Myocyte (in vitro differentiated cells): ENCODE measurements around the gene TNRC18. TPM values are rescaled to one million over a fixed set of nuclear protein-coding genes. Genes with fewer than 3 reads are reported as not detected.
"Not testable (repeated sequence)": the region's sequence is repeated elsewhere in the genome, so short reads cannot be mapped to it uniquely, and the experiment has no call there.

Source experiments
- DNase-seq: peaks from one replicate; pipeline ENCODE4 v3.0.0-alpha.2; 2012; ENCODE audit warnings: low read depth
- total RNA-seq: library from RNA; depleted of rRNA; stranded (reverse); fragments of >200 nt; gene quantifications from 2 replicates; pipeline ENCODE4 v1.2.3, GENCODE V29; 2014

Gene TNRC18
- total RNA-seq, 1 donor from 2014 or later = 32.3 TPM

GRCh38 chr7:5276611-5277010 is 147.0 kb downstream of the TNRC18 start:
- DNase-seq = no peak

DNA sequence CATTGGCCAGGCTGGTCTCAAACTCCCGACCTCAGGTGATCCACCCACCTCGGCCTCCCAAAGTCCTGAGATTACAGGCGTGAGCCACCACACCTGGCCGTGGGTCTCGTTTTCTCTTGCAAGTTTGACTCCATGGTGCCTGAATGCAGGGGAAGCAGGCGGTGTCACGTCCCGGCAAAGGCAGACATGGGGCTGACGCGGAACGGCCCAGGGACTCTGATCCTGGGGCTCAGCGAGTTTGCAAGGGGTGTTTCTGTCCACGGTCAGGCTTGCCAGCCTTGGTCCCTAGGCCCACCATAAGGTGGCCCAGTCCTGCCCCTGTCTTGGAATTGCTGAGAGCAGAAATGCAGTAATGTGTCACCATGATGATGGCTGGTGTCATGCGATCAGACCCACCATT is 147.5 kb downstream of the TNRC18 start:
- DNase-seq = not testable (repeated sequence)

- DNase-seq = not testable (repeated sequence)
These were observed 148.1 kb downstream of the TNRC18 start for GRCh38 chr7:5275510-5275909.

DNA sequence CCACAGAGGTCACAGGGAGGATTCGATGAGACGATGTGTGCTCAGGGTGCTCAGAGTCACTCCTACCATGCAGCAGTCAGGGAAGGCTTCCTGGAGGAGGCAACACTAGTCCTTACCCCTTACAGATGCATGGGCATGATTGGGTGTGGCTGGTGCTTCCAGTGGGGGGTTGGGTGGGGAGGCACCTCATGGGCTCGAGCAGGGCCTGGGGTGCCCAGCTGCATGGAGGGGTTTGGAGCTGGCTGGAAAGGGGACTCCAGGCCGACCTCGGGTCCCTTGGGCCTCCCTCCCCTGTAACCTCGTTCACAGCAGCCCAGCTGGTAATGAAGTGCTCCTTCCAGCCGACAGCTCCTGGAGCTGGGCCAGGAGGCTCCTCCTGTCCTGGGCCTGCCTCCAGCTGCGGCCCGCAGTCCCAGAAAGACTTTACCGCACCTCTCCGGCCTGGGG is 148.6 kb downstream of the TNRC18 start:
- not testable (repeated sequence) for DNase-seq

- DNase-seq = no peak
These were observed 149.2 kb downstream of the TNRC18 start for GRCh38 chr7:5274441-5274840.

DNA sequence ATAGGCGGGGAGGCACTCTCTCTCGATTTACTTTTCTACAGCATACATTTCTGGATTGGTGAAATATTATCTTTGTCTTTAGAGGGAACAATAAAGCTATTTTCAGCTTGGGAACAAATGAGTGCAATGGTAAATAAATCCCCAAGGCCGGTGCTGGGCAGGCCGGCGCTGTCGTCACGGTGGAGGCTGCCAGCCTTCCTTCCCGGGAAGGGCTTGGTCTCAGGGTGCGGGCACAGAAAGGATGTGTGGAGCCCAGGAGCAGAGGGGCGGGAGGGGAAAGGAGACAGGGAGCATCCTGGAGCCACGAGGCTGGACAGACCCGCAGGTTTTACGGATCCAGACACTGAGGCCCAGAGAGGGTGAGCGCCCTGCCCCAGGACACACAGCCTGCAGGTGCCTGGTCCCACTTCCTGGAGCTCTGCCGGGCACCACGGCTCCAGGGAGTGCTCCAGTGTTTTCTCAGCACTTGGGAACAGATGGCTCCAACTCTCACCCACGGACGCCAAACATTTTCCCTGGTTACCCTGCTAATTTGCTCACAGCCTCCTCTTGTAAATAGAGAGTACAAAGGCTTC is 149.7 kb downstream of the TNRC18 start:
- not testable (repeated sequence) for DNase-seq

- no peak for DNase-seq
These were observed 152.8 kb downstream of the TNRC18 start for GRCh38 chr7:5270788-5271187.

GRCh38 chr7:5269992-5270657 is 153.5 kb downstream of the TNRC18 start:
- not testable (repeated sequence) for DNase-seq

DNA sequence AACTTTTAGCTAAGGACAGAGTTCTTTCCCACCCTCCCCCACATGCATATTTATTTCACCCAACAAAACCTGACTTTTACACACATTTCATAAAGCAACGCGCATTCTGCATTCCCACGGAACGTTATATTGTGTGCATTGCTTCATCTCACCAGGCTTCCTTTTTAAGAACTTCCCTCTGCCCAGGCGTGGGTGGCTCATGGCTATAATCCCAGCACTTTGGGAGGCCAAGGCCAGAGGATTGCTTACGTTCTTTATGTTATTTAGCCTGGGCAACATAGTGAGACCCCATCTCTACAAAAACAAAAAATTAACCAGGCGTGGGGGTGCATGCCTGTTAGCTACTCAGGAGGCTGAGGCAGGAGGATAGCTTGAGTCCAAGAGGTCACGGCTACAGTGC is 155.8 kb downstream of the TNRC18 start:
- DNase-seq = not testable (repeated sequence)

GRCh38 chr7:5266191-5267028 is 157.2 kb downstream of the TNRC18 start:
- DNase-seq = no peak

DNA sequence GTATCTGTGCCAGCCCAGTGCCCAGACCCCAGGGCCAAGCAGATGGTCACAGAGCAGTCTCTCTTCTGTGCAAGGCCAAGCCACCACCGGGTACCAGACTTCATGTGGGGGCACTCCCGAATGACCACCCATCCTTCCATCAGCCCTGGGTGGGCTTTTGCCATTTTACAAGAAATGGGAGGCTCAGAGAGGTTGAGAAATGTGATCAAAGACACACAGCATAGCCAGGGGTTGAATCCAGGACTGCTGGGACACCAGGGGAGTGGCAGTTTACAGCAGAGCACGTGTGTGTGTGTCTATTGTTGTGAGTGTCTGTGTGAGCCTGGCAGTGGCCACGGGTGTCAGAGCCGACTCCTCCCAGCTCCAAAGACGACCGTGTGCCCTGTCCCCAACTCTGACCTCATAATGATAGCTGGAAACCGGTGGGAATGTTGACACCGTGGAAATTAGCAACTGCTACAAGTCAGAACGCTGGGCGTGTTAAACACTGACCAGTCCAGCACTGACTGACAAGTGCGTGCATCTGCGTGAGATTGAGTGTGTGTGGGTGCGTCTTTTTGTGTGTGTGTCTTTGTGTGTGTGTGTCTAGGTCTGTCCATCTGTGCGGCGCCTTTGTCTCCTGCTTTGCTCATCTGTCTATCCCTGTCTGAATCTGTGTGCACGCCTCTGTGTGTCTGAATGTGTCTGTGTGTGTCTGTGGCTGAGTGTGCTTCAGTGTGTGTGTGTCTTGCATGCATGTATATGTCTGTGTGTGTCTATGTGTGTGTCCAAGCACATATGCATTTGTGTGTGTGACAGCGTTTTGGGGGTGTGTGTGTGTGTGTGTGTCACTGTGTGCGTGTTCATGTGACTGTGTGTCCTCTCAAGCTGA is 158.1 kb downstream of the TNRC18 start:
- DNase-seq = no peak

- not testable (repeated sequence) for DNase-seq
These were observed 160.6 kb downstream of the TNRC18 start for GRCh38 chr7:5263066-5263465.

- DNase-seq = not testable (repeated sequence)
These were observed 163.0 kb downstream of the TNRC18 start for GRCh38 chr7:5260530-5261068.

Other genes starting within 250 kb of the TNRC18 start
- 56.3 and 56.5 TPM in 2 replicates for gene WIPI2, start 233.6 kb downstream of the TNRC18 start, total RNA-seq
- gene SLC29A4, start 140.9 kb downstream of the TNRC18 start, total RNA-seq = 4.4 and 4.8 TPM in 2 replicates
- gene FBXL18, start 90.0 kb upstream of the TNRC18 start, total RNA-seq = 6.6 and 7.6 TPM in 2 replicates
- 1,562 and 1,714 TPM in 2 replicates for gene ACTB, start 106.8 kb upstream of the TNRC18 start, total RNA-seq
- 159 and 214 TPM in 2 replicates for gene FSCN1, start 169.0 kb upstream of the TNRC18 start, total RNA-seq